GM18511 (cell line): ENCODE results near the gene AOPEP.
"Not testable (repeated sequence)": the region's sequence is repeated elsewhere in the genome, so short reads cannot be mapped to it uniquely, and the experiment has no call there.

ENCODE experiments used
- ATAC-seq: cut with Tn5 transposase; IDR thresholded peaks from one replicate; pipeline ENCODE4 v1.9.1; 2021; ENCODE audit warnings: mild to moderate bottlenecking, moderate library complexity; ENCODE audit not compliant: unreplicated experiment

Gene AOPEP

DNA sequence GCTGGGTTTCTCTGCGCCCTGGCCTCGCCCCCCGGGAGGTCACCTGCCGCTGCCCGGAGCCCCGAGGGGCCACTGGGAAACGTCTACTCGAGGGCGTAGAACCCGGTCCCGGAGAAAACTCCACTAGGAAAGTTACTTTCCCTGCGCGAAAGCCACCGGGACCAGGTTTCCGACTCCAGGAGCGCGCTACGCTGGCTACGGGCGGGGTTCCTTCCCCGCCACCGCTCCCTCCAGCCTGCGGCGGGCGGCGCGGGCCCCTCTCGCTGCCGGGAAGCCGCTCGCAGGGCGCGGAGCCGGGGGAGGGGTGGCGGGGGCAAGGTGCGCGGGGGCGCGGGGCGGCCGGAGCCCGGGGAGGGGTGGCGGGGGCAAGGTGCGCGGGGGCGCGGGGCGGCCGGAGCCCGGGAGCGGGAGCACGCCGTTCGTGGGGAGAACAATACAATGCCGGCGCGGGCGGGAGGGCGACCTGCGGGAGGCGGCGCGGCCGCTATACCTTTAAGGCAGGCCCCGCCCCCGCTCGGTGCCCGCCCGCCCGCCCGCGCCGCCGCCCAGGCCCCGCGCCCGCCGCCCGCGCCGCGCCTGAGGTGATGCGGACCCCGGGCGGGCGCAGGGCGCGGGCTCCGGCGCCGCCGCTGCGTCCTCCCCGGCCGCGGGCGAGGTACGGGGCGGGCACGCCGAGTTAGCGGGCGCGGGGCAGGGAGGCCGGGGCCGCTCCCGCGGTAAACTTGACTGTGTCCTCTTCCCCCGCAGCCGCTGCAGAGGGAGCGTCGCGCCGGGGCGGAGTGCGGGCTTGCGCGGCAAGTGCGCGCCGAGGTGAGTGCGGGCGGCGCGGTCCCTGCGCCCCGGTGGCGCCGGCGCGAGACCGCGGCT is 278.1 kb downstream of the AOPEP start:
- peak; percentile 64 for ATAC-seq

DNA sequence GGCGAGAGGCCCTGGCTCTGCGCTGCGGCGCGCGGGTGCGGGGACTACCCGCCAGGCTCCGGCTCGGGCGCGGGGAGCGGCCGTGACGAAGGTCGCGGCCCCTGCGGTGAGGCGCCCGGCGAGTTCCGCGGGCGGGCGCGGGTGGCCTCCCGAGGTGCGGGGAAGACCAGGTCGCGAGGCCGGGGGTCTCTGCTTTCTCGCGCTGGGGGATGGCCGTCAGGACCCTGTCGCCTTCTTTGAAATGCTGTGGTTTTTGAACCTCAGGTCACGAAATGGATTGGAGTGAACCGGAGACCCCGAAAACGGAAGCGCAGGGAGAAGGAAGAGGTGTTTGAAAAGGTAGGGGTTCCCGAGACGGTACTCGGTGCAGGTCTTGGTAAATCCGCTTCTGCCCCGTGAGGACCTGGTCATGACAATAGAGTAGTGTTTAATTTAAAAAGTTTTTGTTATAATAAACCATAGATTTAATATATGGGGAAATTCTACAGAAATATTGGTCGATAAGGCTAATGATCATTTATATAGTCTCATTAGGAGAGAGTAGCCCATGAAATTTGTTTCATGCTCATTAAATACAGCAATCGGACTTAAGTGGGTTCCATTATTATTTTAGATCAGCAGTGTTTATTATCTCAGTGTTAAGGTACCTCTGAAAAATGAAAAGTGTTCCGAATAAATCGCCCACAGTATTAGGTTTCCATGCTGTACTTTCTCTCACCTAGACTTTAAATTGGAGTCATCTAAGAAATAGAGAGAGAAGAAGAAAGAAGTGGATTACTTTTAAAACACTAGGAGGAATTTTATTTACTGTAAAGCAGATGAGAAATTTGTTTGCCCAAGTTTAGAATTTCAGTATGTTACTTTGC is 279.0 kb downstream of the AOPEP start:
- ATAC-seq = peak; percentile 57

DNA sequence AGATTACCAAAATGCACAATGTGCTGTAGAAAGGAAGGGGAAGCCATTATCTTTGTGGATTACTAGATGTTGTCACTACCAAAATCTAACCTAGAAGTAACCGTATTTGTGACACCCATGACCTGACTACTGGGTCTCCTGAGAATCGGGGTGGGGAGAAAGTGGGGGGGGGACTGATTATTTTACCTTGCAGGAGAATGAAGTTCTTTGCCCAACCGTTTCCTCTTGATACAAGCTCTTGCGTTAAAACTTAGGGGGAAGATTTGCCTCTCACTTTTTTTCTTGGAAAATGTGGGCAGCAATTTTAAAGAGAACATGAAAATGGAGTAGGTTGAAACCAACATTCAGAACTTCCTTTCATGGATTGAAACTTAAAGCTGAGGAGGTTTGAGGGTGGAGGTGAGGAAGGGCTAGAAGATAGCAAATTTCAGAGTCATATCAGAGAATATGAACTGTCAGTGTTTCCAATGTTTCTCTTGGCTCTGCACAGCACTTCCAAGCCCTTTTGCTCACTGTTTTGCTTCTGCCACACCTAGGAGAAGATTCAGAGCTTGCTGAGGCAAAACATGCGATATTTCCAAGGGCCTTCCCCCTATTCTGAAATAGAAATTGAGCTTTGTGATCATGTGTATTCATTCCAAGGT is 280.8 kb downstream of the AOPEP start:
- no peak for ATAC-seq

DNA sequence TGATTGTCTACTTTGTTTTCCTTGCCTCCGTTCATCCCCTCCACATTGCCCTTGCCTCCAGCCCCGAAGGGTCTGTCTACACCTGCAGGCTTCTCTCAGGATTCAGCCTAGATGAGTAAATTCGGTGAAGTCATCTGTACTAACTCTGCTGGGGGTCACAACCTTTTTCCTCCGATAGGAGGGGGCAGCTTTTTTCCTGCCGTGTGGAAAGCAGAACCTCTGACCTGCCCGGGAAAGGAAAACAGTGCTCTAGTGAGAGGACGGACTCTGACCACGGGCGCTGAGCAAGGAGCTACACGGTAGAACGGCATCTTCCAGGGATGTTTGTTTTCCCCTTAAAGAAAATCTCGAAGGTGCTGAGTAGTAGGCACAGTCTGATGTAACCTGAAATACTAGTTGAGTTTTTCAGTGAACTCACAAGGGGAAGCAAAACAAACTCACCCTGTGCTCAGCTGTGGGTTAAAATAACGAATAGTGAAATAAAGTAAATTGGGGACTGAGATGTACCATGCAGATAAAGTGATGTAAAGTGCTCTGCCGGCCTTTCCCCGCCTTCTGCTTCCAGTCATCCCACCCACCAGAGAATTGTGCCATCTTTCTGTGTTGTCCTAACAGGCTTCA is 281.8 kb downstream of the AOPEP start:
- ATAC-seq = no peak

DNA sequence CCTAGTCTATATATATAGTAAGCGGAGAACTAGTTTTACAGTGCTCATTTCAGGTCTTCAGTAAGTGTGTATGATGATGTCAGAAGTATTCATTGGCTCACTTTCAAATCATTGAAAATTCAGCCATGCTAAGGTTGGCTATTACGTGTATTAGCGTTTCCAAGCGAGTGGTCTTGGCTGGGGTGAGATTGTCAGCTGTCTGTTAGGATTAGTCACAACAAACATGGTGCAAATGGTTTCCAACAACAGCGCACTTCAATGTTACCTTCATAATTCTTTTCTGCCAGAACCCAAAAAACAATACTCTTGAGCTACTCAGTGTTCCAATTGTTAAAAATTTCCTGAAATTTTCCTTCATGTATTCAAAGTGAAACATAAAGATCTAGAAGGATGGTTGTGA is 283.0 kb downstream of the AOPEP start:
- ATAC-seq = no peak

DNA sequence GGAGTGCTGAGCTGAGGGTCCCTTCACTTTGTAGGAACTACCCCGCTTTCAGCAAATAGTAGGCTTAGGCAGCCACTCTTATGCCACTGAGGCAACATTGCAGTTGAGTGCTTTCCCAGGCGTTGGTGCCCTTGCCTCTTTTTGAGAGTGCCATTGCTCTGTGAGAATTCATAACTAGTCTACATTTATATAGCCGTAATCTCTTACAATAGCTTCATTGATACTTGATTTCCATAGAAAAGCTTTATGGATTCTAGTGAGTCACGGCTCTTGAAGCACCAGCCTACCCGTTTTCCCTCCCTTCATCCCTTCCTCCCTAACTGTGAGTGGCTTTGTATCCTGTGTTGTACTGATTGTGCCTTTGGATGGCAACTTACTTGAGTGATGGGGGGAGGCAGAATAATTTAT is 283.9 kb downstream of the AOPEP start:
- ATAC-seq = no peak

DNA sequence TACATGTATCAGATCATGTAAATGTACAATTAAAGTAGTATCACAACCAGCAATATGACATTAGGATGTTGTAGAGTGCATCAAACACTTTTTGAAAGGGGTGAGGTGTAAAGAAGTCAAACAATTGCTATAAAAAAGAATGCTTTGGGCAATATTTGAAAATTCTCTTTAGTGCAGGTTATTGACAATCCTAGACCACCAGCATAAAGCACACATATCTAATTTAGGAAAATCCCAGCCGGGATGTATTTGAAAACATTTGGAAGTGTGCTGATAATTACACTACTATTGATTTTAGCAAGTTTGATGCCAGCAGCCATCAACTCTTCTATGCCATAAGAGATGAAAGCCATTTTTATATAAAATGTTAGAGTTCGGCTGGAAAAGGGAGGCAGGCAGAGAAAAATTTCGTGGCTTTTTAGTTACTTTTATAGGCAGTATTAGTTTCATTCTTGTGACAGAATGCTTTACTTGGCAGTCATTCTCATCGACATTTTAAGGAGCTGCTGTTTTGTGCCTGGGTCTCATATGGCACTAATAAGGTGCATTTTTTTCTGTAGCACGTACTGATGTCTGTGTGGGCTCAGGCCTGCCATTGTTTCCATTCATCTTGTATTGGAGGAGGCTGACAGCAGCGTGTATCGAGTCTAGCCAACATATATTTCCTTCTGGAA is 285.7 kb downstream of the AOPEP start:
- no peak for ATAC-seq

DNA sequence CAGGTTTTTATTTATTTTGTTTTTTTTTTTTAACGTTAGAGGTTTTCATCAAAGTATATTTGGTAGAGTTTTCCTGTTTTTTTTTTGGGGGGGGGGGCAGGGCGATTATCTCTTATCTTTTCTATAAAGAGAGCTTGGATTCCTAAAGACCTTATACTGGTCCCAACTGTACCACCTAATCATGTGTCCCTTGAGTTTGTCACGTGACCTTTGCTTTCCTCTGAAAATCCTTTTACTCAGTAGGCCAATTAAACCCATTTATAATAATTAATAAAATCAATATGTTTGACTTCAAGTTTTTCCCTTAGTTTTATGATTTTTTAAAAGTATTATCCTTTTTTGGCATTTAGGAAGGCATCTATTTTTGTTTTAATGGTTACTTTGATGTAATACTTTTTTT is 286.4 kb downstream of the AOPEP start:
- no peak for ATAC-seq

DNA sequence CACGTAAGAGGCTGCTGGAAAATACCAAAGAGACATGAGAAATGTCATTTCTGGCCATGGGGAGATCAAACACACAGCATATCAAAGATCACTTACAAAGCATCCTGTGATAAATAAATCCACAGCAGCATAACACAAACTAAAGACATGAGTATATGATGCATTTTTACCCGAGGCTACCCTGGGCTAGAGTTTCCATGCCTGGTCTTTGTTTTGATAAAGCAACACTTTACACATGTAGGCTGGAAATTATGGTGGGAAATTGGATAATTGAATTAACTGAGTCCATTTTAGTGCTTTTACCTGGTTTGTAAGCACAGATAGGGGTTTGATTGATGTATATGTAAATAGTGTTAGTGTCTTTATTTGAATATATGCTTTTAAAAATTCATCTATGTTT is 288.4 kb downstream of the AOPEP start:
- no peak for ATAC-seq

DNA sequence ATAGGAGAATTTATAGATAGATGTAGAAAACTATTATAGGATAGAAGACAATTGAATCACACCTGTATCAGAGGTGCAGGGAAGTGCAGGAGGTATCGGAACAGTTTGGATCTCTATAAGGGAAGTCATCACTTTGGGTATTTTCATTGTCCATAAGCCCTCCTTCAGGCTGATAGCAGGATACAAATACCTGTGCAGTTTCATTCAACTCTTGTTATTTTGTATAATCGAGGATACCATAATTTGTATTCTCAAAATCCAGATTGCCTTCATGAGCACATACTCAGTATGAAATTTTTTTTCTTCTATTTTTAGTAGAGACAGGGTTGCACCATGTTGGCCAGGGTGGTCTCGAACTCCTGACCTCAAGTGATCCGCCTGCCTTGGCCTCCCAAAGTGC is 289.1 kb downstream of the AOPEP start:
- no peak for ATAC-seq

DNA sequence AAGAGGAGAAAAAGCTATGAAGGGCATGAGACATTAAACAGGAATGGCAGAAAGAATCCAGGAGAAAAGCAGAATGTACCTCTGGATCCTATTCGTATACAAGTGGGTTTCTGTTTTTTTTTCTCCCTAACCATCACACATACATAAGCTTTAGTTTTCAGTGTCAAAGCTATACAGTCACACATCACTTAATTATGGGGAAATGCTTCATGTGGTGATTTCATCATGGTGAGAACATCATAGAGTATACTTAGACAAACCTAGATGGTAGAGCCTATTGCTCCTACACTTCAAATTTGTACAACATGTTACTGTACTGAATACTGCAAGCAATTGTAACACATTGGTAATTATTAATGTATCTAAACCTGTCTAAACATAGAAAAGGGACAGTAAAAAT is 290.6 kb downstream of the AOPEP start:
- ATAC-seq = no peak

DNA sequence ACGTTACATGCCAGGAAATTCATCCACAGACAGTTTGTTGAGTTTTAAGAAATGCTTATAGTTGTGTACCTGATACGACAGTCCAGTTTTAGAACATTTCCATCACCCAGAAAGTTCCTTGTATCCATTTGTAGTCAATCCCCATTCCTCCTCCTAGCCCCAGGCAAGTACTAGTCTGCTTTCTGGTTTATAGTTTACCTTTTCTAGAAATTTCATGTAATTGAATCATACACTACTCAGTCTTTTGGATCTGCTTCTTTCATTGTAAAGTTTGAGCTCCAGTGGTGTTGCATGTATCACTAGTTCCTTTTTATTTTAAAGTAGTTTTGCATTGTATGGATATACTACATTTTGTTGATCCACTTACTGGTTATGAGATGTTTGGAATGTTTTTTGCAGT is 291.2 kb downstream of the AOPEP start:
- ATAC-seq = no peak

DNA sequence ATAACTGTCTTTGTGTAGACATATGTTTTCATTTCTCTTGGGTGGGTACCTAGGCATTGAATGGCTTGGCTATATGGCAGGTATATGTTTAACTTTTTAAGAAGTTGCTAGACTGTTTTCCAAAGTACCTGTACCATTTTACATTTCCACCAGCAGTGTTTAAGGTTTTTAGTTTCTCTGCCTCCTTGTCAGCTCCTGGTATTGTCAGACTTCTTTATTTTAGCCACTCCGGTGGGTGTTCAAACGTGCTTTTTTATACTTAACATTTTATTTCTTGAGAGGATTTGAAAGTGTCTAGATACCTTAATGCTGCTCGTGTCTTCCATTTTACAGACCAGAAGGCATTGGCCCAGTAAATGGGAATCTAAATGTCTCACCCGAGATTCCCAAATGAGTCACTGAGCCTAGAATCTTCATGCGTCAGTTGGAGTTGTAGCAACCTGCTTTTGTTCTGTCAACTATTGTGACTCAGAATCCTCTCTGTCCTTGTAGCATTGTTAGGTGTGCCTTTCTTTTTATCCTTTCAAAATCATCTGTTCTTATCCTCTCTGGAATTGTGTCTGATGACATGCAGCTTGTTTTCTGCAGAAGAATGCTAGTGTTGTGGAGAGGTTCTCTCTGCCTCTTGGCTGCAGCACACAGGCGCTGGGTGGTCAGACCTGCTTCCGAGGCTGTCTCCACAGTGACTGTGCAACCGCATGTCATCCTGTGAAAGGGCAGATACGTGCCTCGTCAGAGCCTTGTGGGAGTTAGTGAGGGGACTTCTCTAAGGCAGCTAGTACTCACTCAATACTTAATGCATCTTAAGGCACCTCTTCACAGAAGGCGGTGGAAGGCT is 291.8 kb downstream of the AOPEP start:
- ATAC-seq = no peak

DNA sequence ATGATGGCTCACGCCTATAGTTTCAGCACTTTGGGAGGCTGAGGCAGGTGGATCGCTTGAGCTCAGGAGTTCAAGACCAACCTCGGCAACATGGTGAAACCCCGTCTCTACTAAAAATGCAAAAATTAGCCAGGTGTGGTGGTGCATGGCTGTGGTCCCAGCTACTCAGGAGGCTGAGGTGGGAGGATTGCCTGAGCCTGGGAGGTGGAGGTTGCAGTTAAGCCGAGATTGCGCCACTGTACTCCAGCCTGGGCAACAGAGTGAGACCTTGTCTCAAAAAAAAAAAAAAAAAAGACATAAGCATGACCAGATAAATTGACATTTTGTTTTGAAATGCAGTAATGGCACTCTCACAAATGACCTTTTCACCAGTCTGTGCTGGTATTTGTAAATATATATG is 294.1 kb downstream of the AOPEP start:
- not testable (repeated sequence) for ATAC-seq

DNA sequence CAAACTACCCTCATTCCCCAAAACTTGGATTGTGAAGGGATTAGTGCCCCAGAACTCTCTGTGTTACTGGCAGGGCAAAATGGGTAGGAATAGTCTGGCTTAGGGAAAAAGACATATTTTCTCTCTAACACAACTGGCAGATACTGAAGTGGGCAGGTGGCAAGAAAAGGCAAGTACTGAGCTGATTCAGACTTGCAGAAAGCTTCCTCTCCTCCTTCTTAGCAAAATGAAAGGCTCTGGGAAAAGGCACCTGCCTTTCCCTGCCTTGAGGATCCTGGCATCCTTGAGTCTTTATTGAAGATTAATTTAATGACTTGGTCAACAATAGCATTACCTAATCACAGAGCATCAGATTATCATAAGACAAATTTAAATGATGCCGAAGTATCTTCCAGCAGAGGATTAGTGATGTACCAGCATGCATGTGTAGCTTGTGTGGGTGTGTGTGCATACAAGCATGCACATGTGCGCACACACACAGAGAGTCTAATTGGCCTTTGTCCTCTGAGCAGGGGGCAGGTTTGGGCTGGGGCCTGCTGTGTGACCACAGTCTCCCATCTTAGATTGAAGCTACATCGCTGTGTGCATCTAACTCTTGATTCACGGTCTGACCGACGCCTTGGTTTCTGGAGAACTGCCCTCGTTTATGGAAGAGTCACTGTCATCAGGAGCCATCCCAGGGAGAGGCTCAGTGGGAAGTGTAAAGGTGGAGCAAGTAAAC is 294.8 kb downstream of the AOPEP start:
- ATAC-seq = no peak

DNA sequence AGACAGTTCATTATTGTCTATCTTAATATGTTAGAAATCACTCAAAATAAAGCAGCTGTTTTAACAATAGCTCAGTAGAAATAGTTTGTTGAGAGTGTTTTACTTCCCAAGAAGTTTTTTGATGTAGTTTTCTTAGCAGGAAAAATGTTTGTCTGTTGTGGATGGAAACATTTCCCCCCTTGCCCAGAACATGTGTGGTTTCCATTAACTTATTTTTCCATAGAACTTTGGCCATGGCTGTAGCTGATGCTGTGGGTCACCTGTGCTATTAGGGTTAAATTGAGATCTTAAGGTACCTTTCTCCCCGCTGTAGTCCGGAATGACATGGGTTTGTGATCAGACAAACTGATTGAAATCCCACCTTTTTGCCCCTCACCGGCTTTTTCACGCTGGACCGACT is 296.2 kb downstream of the AOPEP start:
- no peak for ATAC-seq

DNA sequence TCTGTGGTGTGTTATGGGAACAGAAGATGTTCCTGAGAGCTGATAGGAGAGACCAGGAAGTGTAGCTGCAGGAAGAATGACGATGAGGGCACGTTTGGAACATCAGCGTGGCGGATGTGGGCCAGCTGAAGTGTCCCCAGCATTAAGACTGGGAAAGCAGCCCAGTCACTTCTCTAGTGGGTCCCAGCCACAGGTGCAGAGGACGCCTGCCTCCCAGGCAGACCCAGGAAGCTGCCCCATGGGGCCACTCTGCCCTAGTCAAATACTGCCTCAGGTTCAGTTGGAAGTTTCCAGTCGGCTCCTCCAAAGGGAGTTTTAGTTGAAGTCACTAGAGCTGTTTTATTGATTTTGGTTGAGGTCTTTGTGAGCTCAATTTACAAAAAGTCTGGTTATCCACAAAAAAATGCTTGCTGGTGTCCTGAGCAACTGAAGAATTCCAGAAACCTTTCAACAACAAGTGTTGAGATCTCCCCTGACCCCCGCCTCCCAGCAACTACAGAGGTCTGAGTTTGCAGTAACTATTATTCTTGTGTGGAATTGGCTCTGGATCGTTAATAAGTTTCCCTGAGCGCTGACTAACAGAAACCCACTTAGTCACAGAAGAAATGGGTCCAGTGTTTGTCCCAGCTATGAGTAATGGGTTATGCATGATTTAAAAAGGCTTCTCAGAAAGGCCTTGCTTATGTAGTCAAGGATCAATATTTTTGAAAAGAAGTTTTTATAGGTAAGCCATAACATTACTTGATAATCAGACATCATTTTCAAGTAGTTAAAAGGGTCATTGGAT is 296.9 kb downstream of the AOPEP start:
- no peak for ATAC-seq

DNA sequence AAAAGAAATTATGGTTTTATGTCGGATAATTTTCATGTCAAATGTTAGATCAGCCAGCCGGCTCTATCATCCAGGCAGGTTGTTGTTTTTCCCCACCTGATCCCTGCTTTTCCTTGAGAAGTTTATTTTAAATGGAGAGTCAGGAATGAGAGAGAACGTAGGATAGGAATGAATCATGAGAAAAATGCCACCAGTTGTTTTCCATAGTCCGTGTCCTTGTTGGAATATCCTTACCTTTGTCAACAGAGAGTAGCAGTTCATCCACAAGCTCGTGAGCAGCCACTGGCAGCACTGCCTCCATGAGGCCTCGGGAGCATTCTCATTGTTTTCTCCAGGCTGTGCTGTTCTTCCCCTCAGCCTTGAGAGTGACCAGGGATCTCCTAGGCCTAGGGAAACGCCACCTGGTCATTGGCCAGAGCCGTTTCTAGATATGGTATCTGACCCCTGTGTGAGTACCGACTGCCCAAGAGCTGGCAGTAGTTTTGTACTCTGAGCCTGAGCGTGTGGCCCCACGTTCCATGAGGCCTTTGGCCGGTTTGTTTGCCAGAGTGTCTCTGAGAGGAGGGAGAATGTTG is 297.7 kb downstream of the AOPEP start:
- no peak for ATAC-seq
